Lower lobe of right lung (tissue), 2 donors: Measurements from ENCODE around the gene LRRN4. TPM values are rescaled to one million over a fixed set of nuclear protein-coding genes. Genes with fewer than 3 reads are reported as not detected.

Experiments
- ATAC-seq, 2 donors: fragments of 200-7000 bp; cut with Tn5 transposase; one replicate each; pipeline ENCODE4 v1.9.1; 2020 to 2022; ENCODE audit warnings: mild to moderate bottlenecking in 2 of 2, moderate library complexity in 2 of 2
- DNase-seq: peaks from one replicate; pipeline ENCODE4 v3.0.0-alpha.2; 2020
- H3K27ac ChIP-seq: fragments of 200-600 bp; one replicate; pipeline ENCODE4 v1.8.0; 2022
- H3K27me3 ChIP-seq: fragments of 200-600 bp; one replicate; pipeline ENCODE4 v1.8.0; 2022; ENCODE audit warnings: low read depth
- H3K36me3 ChIP-seq: fragments of 200-600 bp; one replicate; pipeline ENCODE4 v1.8.0; 2022; ENCODE audit warnings: mild to moderate bottlenecking
- H3K4me1 ChIP-seq: fragments of 200-600 bp; one replicate; pipeline ENCODE4 v1.8.0; 2022
- H3K4me3 ChIP-seq: fragments of 200-600 bp; one replicate; pipeline ENCODE4 v1.8.0; 2022; ENCODE audit warnings: mild to moderate bottlenecking
- H3K9me3 ChIP-seq: fragments of 200-600 bp; one replicate; pipeline ENCODE4 v1.8.0; 2022
- CTCF ChIP-seq: fragments of 200-600 bp; IDR thresholded peaks from one replicate; pipeline ENCODE4 v1.8.0; 2022; ENCODE audit warnings: antibody characterized with exemption, mild to moderate bottlenecking
- intact Hi-C: fragments of 100-400 bp; cut with DNase I; formaldehyde crosslinking; loops from one replicate; pipeline ENCODE4 v1.11.0; 2022
- total RNA-seq: library from RNA; stranded (reverse); fragmentation: NEBNext Ultra II Directional; extraction: Animal tissue kit (Norgen Biotek cat#: 25700); gene quantifications from one replicate; pipeline ENCODE4 v1.2.1, GENCODE V29; 2021
- donor health status: DM: no; HTN: yes; CAD: no; lungs with severe emphysema.

The LRRN4 gene
- total RNA-seq, 1 donor from 2014 or later: 42.6 TPM

GRCh38 chr20:6045566-6045965, 8.3 kb downstream of the LRRN4 start:
- intact Hi-C loops: no loop called here
- ATAC-seq (no peak), DNase-seq (no peak)
- Histone ChIP-seq H3K4me1 (no peaks in the 10 kb centered on the region), H3K27ac (no peak overlapping the region), H3K36me3 (peaks cover 24% of the 10 kb centered on the region), H3K9me3 (no peaks in the 10 kb centered on the region), H3K27me3 (no peaks in the 10 kb centered on the region), H3K4me3 (no peak overlapping the region)
- TF ChIP-seq CTCF: no peak

GRCh38 chr20:6044115-6044514, 9.7 kb downstream of the LRRN4 start:
- Histone ChIP-seq H3K4me1 (no peaks in the 10 kb centered on the region), H3K4me3 (no peak overlapping the region), H3K9me3 (no peaks in the 10 kb centered on the region), H3K36me3 (peaks cover 39% of the 10 kb centered on the region), H3K27me3 (no peaks in the 10 kb centered on the region), H3K27ac (no peak overlapping the region)
- DNase-seq (no peak), ATAC-seq (no peak)
- TF ChIP-seq CTCF: no peak
- intact Hi-C loops: no loop called here

DNA sequence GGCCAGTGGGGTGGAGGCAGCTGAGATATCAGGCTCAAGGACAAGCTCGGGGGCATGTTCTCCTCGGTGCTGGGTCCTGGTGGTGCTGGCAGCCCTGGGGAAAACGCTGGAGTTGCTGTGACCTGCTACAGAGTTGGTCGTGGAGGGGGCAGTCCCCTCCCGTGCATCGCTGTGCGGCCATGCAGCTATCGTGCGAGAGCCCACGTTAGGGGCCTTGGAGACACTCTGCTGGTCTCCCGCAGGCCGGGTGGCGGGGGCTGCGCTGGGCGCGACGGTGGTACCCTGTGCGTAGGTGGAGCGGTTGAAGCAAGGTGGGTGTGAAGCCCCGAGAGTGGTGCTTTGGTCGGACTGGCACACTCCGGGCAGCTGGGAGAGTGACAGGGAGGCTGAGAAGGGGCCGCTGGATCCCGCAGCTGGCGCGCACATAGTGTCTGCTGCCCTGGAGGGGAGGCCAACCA, 12.0 kb downstream of the LRRN4 start:
- no peaks in the 10 kb centered on the region for H3K9me3 ChIP-seq
- H3K4me1 ChIP-seq: no peaks in the 10 kb centered on the region
- no peak for DNase-seq
- ATAC-seq: peak; percentile 32 to 39
- H3K36me3 ChIP-seq: peaks cover 62% of the 10 kb centered on the region
- no peak overlapping the region for H3K4me3 ChIP-seq
- intact Hi-C loops: no loop called here
- no peak overlapping the region for H3K27ac ChIP-seq
- TF ChIP-seq CTCF: no peak
- H3K27me3 ChIP-seq: no peaks in the 10 kb centered on the region

GRCh38 chr20:6040958-6041807, 12.7 kb downstream of the LRRN4 start:
- no peak for DNase-seq
- Histone ChIP-seq H3K4me3 (no peak overlapping the region), H3K27ac (no peak overlapping the region), H3K4me1 (no peaks in the 10 kb centered on the region), H3K27me3 (no peaks in the 10 kb centered on the region), H3K9me3 (no peaks in the 10 kb centered on the region), H3K36me3 (peaks cover 68% of the 10 kb centered on the region)
- intact Hi-C loops: no loop called here
- peak; percentile 20 to 34 for ATAC-seq
- TF ChIP-seq CTCF: no peak

GRCh38 chr20:6040540-6040939, 13.3 kb downstream of the LRRN4 start:
- peaks cover 75% of the 10 kb centered on the region for H3K36me3 ChIP-seq

More at GRCh38 chr20:6040540-6040939, 13.3 kb downstream of the LRRN4 start:
- no peaks in the 10 kb centered on the region for H3K27me3 ChIP-seq
- H3K9me3 ChIP-seq: no peaks in the 10 kb centered on the region
- no peak overlapping the region for H3K4me3 ChIP-seq
- no peak for ATAC-seq
- TF ChIP-seq CTCF: no peak
- H3K4me1 ChIP-seq: no peaks in the 10 kb centered on the region
- intact Hi-C loops: no loop called here
- DNase-seq: no peak
- no peak overlapping the region for H3K27ac ChIP-seq
